NCI-H345 treated with DMSO at 0.1 percent for 48 hours (cell line): Measurements from ENCODE around the gene GALNT9.
"Not testable (repeated sequence)": the region's sequence is repeated elsewhere in the genome, so short reads cannot be mapped to it uniquely, and the experiment has no call there.

Experiments used
- DNase-seq: peaks from one replicate; lab custom pipeline; 2025; ENCODE audit not compliant: unreplicated experiment; lab: John Stamatoyannopoulos, UW

Gene GALNT9

GRCh38 chr12:132295561-132295960 lies 33.8 kb downstream of the GALNT9 start:
- not testable (repeated sequence) for DNase-seq

GRCh38 chr12:132295101-132295526 lies 34.3 kb downstream of the GALNT9 start:
- no peak for DNase-seq

- no peak for DNase-seq
Measured at GRCh38 chr12:132294121-132295034, 35.0 kb downstream of the GALNT9 start.

- no peak for DNase-seq
Measured at GRCh38 chr12:132292328-132293319, 36.8 kb downstream of the GALNT9 start.

- DNase-seq = no peak
Measured at GRCh38 chr12:132291402-132292175, 37.8 kb downstream of the GALNT9 start.

GRCh38 chr12:132290203-132290540 lies 39.2 kb downstream of the GALNT9 start:
- DNase-seq = no peak

GRCh38 chr12:132289356-132290202 lies 39.8 kb downstream of the GALNT9 start:
- DNase-seq = no peak

- no peak for DNase-seq
Measured at GRCh38 chr12:132288516-132289215, 40.7 kb downstream of the GALNT9 start.

GRCh38 chr12:132287391-132288238 lies 41.8 kb downstream of the GALNT9 start:
- DNase-seq = no peak

- no peak for DNase-seq
Measured at GRCh38 chr12:132286912-132287311, 42.5 kb downstream of the GALNT9 start.

GRCh38 chr12:132285991-132286681 lies 43.3 kb downstream of the GALNT9 start:
- DNase-seq = no peak

- no peak for DNase-seq
Measured at GRCh38 chr12:132284827-132285741, 44.3 kb downstream of the GALNT9 start.

GRCh38 chr12:132284071-132284826 lies 45.1 kb downstream of the GALNT9 start:
- no peak for DNase-seq

GRCh38 chr12:132282950-132283771 lies 46.2 kb downstream of the GALNT9 start:
- DNase-seq = no peak
